NCI-H1105 (cell line): ENCODE measurements around the gene IFIT1.
"Not testable (repeated sequence)": the region's sequence is repeated elsewhere in the genome, so short reads cannot be mapped to it uniquely, and the experiment has no call there.

Experiments used
- DNase-seq: peaks from one replicate; lab custom pipeline; 2025; lab: John Stamatoyannopoulos, UW

Gene IFIT1, protein sequence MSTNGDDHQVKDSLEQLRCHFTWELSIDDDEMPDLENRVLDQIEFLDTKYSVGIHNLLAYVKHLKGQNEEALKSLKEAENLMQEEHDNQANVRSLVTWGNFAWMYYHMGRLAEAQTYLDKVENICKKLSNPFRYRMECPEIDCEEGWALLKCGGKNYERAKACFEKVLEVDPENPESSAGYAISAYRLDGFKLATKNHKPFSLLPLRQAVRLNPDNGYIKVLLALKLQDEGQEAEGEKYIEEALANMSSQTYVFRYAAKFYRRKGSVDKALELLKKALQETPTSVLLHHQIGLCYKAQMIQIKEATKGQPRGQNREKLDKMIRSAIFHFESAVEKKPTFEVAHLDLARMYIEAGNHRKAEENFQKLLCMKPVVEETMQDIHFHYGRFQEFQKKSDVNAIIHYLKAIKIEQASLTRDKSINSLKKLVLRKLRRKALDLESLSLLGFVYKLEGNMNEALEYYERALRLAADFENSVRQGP

DNA sequence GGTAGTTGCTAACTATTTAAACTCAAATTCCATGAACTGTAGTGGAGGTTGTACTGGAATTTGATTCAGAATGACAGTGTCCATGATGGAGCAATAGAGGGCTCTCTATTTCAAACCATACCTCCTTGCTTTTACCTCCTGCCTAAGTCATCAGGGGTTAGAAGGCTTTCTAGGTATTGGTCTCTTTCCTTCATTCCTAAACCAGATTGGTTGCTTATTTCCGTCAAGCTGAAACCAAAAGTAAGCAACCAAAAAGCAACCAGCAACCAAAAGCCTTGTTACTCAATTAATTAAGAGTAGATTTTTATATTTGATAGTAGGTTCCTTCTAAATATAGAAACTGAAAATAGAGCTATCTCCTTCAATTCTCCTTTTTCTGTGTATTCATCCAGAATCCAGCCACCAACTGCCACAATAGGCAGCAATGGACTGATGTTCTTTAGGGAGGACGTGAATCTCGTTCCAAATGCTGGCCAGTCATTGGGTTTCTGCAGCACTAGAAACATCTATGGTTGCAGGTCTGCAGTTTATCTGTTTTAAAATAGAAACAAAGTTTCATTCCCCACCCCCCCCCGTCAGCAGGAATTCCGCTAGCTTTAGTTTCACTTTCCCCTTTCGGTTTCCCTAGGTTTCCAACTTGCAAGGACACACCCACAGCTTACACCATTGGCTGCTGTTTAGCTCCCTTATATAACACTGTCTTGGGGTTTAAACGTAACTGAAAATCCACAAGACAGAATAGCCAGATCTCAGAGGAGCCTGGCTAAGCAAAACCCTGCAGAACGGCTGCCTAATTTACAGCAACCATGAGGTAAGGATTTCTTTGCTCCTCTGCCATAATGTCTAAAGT, at the start of gene IFIT1:
IFIT1 (plus strand) TSS at position 717 of the 850 bp plus-strand sequence; CDS start at position 807, 90 bp downstream.
- DNase-seq: no peak

DNA sequence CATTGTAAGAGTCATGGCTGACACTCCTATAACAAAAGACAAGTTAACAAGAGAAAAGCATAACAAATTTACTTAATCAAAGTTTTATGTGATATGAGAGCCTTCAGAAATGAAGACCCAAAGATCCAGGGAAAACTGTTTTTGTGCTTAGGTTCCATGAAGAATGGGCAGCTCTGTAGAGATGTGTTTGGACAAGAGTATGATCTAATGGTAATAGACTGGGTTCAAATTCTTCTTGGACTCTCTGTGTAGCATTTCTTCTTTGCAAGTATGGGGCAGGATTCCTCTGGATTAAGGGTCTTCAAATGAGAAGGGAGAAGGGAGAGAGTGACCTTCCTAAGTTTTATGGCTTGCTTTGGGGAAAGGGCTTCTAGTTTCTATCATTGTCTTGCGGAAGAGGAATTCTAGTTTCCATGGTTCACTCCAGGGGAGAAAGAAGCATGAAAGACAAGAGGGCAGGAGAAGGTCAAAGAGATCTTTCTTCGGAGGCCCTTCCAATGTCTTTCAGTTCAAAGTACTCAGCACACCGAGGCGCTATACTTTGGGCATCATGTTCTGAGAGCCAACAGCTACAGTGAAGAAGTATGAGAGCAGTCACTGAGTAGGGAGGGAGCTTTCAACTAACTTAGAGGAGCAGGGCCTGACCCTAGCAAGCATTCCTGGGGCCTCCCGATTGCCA, 49.2 kb upstream of the IFIT1 start:
- no peak for DNase-seq

GRCh38 chr10:89344156-89344555, 48.3 kb upstream of the IFIT1 start:
- no peak for DNase-seq

- DNase-seq: no peak
Observed at GRCh38 chr10:89345367-89346000, 46.9 kb upstream of the IFIT1 start.

DNA sequence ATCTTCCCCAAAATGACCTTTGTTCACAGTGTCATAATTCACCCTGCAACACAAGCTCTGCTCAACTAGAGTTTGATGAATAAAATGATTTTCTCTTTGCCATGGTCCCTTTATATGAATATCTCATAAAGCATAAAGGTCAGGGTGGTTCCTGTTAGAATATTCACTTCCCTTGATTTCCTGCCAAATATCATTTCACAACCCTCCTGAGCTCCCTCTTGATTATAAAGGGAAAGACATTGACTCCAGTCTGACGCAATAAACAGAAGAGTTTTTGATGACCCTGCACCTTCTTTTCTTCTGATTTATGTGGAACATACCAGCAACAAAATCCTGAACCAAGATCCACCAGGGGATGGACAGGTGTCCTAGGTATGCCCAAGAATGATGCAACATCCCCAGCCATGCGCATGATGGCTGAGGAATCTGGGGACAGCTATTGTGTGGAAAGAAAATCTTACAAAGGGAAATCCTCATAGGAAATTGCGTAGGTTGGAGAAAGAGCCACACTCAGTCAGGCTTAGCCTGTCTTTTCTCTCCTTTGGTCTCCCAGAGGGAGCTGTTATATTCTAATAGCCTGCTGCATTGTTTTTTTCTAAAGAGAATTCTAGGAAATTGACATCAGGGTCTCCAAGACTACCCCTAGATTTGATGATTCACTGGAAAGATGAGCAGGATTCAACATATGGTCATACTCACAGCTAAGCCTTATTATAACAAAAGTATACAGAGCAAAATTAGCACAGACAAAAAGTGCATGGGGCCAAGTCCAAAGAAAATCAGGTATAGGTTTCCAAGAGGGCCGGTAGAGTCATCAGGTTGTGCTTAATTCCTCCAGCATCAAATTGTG, 45.8 kb upstream of the IFIT1 start:
- DNase-seq: no peak

GRCh38 chr10:89347701-89348457, 44.5 kb upstream of the IFIT1 start:
- DNase-seq: no peak

DNA sequence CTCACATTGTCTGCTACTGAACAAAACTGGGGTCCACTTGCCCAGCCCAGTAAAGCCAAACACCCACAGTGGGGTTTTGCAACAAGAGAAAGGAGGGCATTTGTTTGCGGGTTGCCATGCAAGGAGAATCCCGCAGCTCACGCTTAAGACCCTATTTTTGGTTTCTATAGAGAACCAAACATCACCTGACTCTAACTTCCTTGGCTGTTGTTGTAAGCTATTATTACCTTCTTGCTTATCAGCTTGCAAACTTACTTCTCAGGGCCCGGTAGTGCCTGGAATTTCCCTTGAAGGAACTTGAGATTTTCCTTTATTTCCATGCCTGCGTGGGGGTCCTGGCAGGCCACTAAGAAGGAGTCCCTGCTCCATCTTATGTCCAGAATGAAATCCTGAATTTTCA, 43.9 kb upstream of the IFIT1 start:
- no peak for DNase-seq

- DNase-seq: no peak
Observed at GRCh38 chr10:89348975-89349374, 43.4 kb upstream of the IFIT1 start.

GRCh38 chr10:89350631-89351315, 41.6 kb upstream of the IFIT1 start:
- DNase-seq: not testable (repeated sequence)

GRCh38 chr10:89351412-89351779, 41.0 kb upstream of the IFIT1 start:
- no peak for DNase-seq

GRCh38 chr10:89351780-89352597, 40.4 kb upstream of the IFIT1 start:
- DNase-seq: no peak

GRCh38 chr10:89352802-89353201, 39.6 kb upstream of the IFIT1 start:
- no peak for DNase-seq

DNA sequence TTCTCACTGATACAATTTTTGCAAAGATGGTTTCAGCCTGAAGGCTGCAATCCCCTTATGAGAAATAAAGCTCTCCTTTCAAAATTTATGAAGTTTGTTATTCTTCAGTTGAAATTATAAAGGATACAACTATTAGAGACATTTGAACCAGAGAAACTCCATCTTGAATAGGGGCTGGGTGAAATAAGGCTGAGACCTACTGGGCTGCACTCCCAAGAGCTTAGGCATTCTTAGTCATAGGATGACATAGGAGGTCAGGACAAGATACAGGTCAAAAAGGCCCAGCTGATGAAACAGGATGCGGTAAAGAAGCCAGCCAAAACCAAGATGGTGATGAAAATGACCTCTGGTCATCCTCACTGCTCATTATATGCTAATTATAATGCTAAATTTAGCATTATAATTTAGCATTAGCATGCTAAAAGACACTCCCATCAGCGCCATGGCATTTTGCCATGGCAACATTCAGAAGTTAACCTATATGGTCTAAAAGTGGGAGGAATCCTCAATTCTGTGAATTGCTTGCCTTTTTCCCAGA, 37.0 kb upstream of the IFIT1 start:
- DNase-seq: no peak

DNA sequence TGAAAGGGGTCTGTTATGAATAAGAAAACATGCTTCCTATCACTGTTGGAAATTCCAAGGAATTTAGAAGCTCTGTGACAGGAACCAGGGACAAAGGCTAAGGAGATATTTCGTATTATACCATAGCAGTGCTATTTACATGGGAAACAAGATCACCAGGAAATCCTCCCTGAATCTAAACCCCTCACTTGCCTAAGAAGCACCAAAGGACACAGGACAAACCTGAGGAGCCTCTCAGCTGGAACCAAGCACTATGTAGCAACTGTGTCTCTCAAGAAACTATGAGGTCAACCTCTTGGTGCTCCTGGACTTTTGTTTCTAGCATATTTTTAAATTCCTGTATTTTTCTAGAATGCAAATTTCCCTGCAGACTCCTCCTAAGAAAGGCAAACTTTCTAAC, 35.3 kb upstream of the IFIT1 start:
- no peak for DNase-seq

GRCh38 chr10:89357975-89358374, 34.4 kb upstream of the IFIT1 start:
- no peak for DNase-seq

- DNase-seq: no peak
Observed at GRCh38 chr10:89360157-89360556, 32.3 kb upstream of the IFIT1 start.

DNA sequence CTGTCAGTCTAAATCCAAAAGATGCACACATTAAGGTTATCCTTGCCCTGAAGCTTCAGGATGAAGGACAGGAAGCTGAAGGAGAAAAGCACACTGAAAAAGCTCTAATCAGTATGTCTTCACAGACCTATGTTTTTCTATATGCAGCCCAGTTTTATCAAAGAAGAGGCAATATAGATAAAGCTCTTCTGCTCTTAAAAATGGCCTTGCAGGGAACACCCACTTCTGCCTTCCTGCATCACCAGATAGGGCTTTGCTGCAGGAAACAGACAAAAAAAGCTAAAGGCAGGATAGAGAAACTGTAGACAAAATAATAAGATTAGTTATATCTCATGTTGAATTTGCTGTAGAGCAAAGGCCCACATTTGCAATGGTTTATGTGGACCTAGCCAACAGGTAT, 29.5 kb upstream of the IFIT1 start:
- DNase-seq: no peak

GRCh38 chr10:89363729-89364442, 28.5 kb upstream of the IFIT1 start:
- no peak for DNase-seq
